Measurements from ENCODE around the gene MAP3K8. TPM values are rescaled to one million over a fixed set of nuclear protein-coding genes. Genes with fewer than 3 reads are reported as not detected.

MAP3K8 gene
- total and polyA plus RNA-seq, 9 of the 15 experiments (the other 6 are each of a cell fraction or from before 2014, with no cell fraction given): 6.9 to 23.6 (median 13.6) TPM

GRCh38 chr10:30510184-30510931 lies 76.4 kb downstream of the MAP3K8 start (continued):
- TF ChIP-seq ZNF318 (IDR thresholded peaks at IDR 0.05; ENCODE audit: borderline replicate concordance in 1 of 2, low read depth in 1 of 2): no peak
- TF ChIP-seq ATF3 (IDR thresholded peaks at IDR 0.05): peak; percentile 91
- no peak for TF ChIP-seq ATF3 (CRISPR knock-in tag; conservative IDR thresholded peaks at IDR 0.05)
- TF ChIP-seq JUN (IDR thresholded peaks at IDR 0.05; ENCODE audit: borderline replicate concordance, low read depth, low read length): peak; percentile 88
- TF ChIP-seq JUN (CRISPR knock-in tag; IDR thresholded peaks at IDR 0.05; ENCODE audit: borderline replicate concordance): no peak
- TF ChIP-seq ZSCAN32 (CRISPR knock-in tag; IDR thresholded peaks at IDR 0.05): no peak
- TF ChIP-seq DLX4 (CRISPR knock-in tag; IDR thresholded peaks at IDR 0.05): no peak
- TF ChIP-seq ZNF23 (CRISPR knock-in tag; IDR thresholded peaks at IDR 0.05): no peak
- TF ChIP-seq E2F8 (IDR thresholded peaks at IDR 0.05; ENCODE audit: low read depth, partially characterized antibody): peak; percentile 31
- peak; percentile 32 for TF ChIP-seq FOS (IDR thresholded peaks at IDR 0.05; ENCODE audit: extremely low read depth, insufficient read length)
- TF ChIP-seq ZNF408 (CRISPR knock-in tag; IDR thresholded peaks at IDR 0.05; ENCODE audit: low read depth): no peak
- no peak for TF ChIP-seq ZNF764 (CRISPR knock-in tag; IDR thresholded peaks at IDR 0.05; ENCODE audit: low read depth)
- 0 out of 2 replicates have a peak, but pooled peaks have one; percentile 16 for TF ChIP-seq LEF1 (IDR thresholded peaks at IDR 0.05)
- 0 out of 2 replicates have a peak, but pooled peaks have one; percentile 12 for TF ChIP-seq FOXM1 (IDR thresholded peaks at IDR 0.05; ENCODE audit: low read depth)
- no peak for TF ChIP-seq FOXM1 (CRISPR knock-in tag; IDR thresholded peaks at IDR 0.05; ENCODE audit: low read depth)
